Calu3 (cell line): ENCODE measurements around the gene TGIF2LY. TPM values are rescaled to one million over a fixed set of nuclear protein-coding genes. Genes with fewer than 3 reads are reported as not detected.
"Not testable (repeated sequence)": the region's sequence is repeated elsewhere in the genome, so short reads cannot be mapped to it uniquely, and the experiment has no call there.

Experiments used
- Bru-seq: library from RNA; stranded (reverse); fragments of 400-500 nt; gene quantifications from one replicate; lab custom pipeline; 2021; lab: Mats Ljungman, UMichigan
- BruChase-seq, 2 experiments: library from RNA; stranded (reverse); fragments of 400-500 nt; gene quantifications; one replicate each; lab custom pipeline; 2021; lab: Mats Ljungman, UMichigan
- BruUV-seq: library from RNA; stranded (reverse); fragments of 400-500 nt; replicated peaks from 2 replicates; lab custom pipeline; 2021; lab: Mats Ljungman, UMichigan
- CTCF ChIA-PET: fragments of 300-600 bp; sonication (Branson Sonifier 250); formaldehyde crosslinking; loops from one replicate; lab custom pipeline; 2022; ENCODE audit warnings: antibody characterized with exemption; lab: Charles Lee
- DNase-seq: peaks from one replicate; pipeline ENCODE4 v3.0.0; 2022
- H3K27ac Mint-ChIP-seq: one replicate; pipeline ENCODE4 v1.8.0; 2022; ENCODE audit warnings: mixed read lengths; ENCODE audit not compliant: unreplicated experiment
- H3K27me3 Mint-ChIP-seq: one replicate; pipeline ENCODE4 v1.8.0; 2022; ENCODE audit warnings: mixed read lengths; ENCODE audit not compliant: unreplicated experiment
- H3K36me3 Mint-ChIP-seq: one replicate; pipeline ENCODE4 v1.8.0; 2022; ENCODE audit warnings: mild to moderate bottlenecking, moderate library complexity, mixed read lengths; ENCODE audit not compliant: insufficient read depth, unreplicated experiment
- H3K4me1 Mint-ChIP-seq: one replicate; pipeline ENCODE4 v1.8.0; 2022; ENCODE audit warnings: mild to moderate bottlenecking, low read depth, mixed read lengths; ENCODE audit not compliant: unreplicated experiment
- H3K4me3 Mint-ChIP-seq: one replicate; pipeline ENCODE4 v1.8.0; 2022; ENCODE audit warnings: mild to moderate bottlenecking, low read depth, moderate library complexity, mixed read lengths; ENCODE audit not compliant: unreplicated experiment
- H3K9me3 Mint-ChIP-seq: one replicate; pipeline ENCODE4 v1.8.0; 2022; ENCODE audit warnings: low read depth, mixed read lengths; ENCODE audit not compliant: unreplicated experiment
- intact Hi-C: fragments of 100-400 bp; cut with micrococcal nuclease; formaldehyde crosslinking; loops from one replicate; pipeline ENCODE4 v1.10.0; 2022; ENCODE audit not compliant: unreplicated experiment
- long read RNA-seq: library from polyadenylated mRNA; stranded (forward); transcript quantifications from one replicate; pipeline ENCODE4 v2.0.0, GENCODE V29; 2022
- total RNA-seq: library from RNA; stranded (reverse); gene quantifications from 2 replicates; pipeline ENCODE4 v1.2.3, GENCODE V29; 2022

TGIF2LY gene
- total RNA-seq (not detected in 2 replicates), Bru-seq, nascent RNA (not detected), BruChase-seq, experiment 1, labeled RNA remaining after a 6-hour chase (not detected), BruChase-seq, experiment 2, labeled RNA remaining after a 2-hour chase (not detected)
- long read RNA-seq: 0 reads

GRCh38 chrY:3578767-3579166, at the start of gene TGIF2LY:
Gene TGIF2LY (plus strand): TSS chrY:3579067. CDS start chrY:3579245, 178 bp downstream.
- H3K4me3 Mint-ChIP-seq, CTCF ChIA-PET, intact Hi-C loops, H3K27ac Mint-ChIP-seq, BruUV-seq, DNase-seq, H3K4me1 Mint-ChIP-seq, H3K27me3 Mint-ChIP-seq, H3K9me3 Mint-ChIP-seq, H3K36me3 Mint-ChIP-seq: not testable (repeated sequence)
